ENCODE measurements around the gene CLSTN2.

DNA sequence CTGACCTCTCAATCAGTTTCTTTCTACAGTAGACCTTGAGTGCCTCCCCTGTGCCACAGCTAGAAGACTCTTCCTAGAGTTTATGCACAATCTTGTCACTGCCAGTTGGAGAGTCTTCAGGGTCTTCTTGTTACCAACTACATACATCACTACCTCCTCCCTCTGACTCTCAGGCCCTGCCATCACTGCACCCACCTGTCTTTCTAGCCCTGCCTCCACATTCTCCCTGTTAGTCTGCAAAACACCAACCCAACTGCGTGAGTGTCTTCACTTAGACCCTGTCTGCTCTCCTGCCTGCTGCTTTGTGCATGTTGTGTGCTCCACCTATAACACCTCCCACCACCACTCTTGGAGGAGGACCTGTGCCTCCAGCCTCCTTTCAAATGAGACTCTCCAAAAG lies 34.4 kb downstream of the CLSTN2 start:
- TF ChIP-seq, protein P1, sequence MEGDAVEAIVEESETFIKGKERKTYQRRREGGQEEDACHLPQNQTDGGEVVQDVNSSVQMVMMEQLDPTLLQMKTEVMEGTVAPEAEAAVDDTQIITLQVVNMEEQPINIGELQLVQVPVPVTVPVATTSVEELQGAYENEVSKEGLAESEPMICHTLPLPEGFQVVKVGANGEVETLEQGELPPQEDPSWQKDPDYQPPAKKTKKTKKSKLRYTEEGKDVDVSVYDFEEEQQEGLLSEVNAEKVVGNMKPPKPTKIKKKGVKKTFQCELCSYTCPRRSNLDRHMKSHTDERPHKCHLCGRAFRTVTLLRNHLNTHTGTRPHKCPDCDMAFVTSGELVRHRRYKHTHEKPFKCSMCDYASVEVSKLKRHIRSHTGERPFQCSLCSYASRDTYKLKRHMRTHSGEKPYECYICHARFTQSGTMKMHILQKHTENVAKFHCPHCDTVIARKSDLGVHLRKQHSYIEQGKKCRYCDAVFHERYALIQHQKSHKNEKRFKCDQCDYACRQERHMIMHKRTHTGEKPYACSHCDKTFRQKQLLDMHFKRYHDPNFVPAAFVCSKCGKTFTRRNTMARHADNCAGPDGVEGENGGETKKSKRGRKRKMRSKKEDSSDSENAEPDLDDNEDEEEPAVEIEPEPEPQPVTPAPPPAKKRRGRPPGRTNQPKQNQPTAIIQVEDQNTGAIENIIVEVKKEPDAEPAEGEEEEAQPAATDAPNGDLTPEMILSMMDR (IDR thresholded peaks at IDR 0.05 in 2 of 3, conservative IDR thresholded peaks at IDR 0.05 in 1 of 3; ENCODE audit: borderline replicate concordance in 1 of 3, insufficient read depth in 1 of 3, low read depth in 2 of 3, low read length in 2 of 3), result no peak
- no peak for TF ChIP-seq RAD21 (IDR thresholded peaks at IDR 0.05; ENCODE audit: low read depth)
- TF ChIP-seq POLR2A (IDR thresholded peaks at IDR 0.05; ENCODE audit: borderline replicate concordance, extremely low read depth, insufficient read depth, insufficient read length), result no peak
- no peak for TF ChIP-seq CEBPB (IDR thresholded peaks at IDR 0.05; ENCODE audit: low read depth)

All from HCT116 (cell line).